ENCODE results near the gene APC.

The APC gene

DNA sequence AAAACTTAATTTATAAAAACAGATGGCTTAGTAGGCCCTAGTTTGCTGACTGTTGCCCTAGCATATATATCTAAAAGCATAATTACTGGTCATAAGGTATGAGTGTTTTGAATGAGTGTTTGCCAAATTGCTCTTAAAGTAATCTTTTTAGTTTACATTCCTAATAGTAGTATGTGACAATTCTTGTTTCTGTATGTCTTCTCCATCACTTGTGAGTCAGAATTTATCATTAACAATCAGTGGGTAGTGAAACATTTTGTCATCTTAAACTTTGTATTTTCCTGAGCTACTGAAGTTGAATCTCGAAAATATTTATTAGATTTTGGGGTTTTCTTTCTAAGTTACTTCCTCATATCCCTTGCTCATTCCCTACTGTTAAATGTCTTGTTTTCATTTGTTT is 49.6 kb downstream of the APC start:
- DNase-seq (ENCODE audit: low read depth) = no peak

DNA sequence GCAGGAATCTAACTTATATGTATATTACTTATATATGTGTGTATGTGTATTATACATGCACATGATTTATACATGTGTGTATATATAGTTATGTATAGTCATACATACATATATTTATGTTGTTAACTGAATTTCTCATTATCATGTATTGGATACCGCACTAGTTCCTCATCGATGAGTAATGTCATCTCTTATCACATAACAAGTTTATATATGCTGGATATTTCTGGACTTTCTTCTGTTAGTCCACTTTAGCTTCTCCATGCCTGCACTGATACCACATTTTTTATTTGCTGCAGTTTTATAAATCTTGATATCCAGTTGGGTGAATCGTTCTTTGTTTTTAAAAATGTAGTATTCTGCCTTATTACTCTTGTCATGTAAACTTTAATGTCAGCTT is 50.2 kb downstream of the APC start:
- DNase-seq (ENCODE audit: low read depth) = no peak

DNA sequence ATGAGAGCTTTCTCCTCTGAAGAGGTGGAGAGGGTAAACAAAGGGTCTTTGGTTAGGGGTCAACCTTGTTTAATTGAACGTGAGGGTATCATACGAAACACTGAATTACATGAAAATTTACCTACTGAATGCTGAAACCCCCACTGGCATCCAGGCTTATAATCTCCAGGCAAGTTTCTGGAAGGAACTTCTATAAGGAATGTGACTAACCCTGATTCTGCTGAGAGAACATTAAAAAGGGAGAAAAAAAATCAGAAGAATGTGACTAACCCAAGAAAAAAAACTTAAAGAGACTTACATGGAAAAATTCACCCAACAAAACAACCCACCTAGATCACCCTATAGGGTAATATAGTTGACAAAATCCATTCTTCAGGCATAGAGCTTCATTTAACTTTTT is 55.5 kb downstream of the APC start:
- DNase-seq (ENCODE audit: low read depth) = no peak

DNA sequence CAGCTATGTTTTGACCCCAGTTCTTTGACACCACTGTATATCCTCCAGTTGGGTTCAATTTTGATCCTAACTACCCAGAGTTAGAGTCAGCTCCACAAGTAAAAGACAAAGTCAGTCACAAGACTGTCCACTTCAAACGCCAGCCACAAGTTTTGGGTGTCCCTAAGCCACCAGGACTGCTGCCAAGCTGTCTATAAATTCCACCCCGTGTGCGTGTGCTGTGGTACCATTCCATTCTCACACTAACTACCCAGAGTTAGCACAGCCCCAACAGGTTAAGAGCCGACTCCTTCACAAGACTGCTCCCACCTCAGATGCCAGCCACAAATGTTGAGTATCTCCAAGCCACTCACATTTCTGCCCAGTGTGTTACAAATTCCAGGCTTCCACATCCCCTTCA is 56.7 kb downstream of the APC start:
- no peak for DNase-seq (ENCODE audit: low read depth)

DNA sequence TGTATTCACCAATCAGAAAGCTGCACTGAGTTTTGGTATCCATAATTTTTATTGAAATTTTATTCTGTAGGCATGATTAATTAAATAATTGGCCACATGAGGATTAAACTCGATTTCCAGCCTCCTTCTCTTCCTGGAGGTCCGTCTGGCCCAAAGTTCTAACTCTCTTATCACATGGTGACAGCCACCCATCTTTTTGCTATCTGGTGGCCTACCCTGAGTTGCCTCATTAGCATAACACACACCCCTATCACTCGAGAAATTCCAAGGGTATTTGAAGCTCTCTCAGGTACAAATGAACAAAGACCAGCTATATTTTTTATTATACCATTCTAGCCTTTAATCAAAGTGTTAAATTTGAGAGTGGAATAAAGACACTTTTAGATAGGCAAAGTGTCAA is 57.7 kb downstream of the APC start:
- no peak for DNase-seq (ENCODE audit: low read depth)

DNA sequence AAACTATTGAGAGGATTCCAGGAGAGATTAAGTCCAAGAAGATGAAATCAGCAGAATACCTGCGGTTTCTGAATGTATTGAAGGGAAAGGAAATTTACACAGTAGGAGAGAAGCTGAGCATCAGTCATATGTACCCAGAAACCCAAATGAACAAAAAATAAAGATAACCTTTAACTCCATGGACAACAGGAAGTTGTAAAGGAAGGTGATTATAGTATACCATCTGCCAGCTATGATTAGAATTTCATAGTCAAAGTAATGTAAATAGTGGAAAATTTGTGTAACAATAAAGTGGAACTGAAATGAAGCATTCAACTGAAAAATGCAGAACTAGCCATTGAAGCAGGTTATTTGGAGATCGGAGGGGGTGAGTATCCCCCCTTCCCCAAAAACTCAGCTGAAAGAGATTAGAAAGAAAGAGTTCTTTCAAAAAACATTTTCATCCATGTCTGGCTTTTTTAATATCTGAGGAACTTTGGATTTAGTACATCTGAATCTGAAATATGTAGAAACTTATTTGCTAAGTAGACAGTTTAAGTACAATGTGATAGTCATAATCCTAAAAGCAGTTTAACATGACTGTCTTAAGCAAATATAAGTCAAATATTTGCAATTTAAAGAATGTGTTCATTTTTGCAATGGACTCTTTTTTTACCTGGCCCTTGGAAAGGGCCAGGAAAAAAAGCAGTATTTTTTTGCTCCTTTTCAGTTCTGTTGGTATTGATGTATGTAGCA is 58.4 kb downstream of the APC start:
- no peak for DNase-seq (ENCODE audit: low read depth)

DNA sequence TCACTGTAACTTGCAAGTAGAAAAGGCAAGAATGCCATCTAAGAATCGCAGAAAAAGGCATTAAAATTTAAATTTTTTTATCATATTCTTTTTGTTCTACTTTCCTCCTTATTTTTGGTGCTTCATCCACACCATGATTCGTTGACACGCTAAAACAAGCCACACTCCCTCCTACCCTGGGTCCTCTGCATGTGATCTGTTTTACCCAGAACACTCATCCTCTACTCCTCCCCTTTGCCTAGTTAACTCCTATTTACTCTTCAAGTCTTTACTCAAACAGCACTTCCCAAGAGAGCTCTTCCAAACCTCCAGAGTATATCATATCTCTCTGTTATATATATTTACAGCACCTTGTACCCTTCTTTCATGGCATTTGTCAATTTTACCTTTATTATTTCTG is 62.0 kb downstream of the APC start:
- DNase-seq (ENCODE audit: low read depth) = no peak

DNA sequence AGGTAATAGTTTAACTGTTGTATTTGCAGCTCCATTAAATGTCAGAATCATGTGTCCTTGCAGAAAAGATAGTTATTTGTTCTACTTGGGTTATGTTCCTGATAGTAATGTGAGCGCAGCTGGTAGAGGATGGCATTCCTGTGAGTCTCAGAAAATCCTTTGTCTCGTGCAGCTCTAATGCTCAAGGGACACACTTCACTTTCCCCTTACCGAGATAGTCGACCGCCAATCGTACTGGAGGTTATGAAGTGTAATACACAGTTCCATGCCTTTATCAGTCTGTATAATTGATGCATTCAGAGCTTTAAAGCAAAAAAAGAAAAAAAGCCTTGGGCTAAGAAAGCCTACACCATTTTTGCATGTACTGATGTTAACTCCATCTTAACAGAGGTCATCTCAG is 63.2 kb downstream of the APC start:
- DNase-seq (ENCODE audit: low read depth) = no peak

DNA sequence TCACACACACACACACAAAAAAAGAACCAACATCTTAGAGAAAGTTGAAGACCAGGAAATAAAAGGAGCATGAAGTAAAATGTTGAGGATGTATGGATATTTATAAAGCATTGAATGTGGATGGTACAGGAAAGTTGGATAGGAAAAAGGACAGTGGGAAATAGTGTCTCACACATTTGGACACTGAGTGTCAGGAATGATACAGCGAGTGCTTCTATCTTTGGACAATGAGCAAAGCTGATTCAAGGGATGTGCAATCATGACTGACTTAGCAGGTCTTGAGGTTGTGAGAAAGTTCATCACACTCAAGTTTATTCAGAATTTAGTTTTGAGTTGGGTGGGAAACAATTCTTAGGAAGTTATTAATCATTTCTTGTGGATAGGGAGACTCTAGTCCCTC is 73.3 kb downstream of the APC start:
- no peak for DNase-seq (ENCODE audit: low read depth)

DNA sequence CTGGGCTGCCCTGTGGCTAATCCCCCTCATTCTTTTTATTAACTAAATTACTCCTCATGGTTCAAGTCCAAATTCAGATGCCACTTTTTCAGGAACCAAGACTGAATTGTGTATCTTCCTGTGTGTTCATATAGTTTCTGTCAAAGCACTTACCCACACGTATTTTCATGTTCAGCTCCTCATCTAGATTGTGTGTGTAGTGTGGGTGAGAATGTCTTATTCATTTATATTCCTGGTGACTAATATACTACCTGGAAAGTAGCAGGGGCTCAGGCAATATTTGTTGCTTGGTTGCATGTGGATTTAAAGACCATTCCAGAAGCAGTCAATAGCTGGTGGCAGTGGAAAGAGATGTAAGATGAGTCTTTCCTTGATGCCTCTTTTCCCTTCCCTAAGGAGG is 74.9 kb downstream of the APC start:
- no peak for DNase-seq (ENCODE audit: low read depth)

DNA sequence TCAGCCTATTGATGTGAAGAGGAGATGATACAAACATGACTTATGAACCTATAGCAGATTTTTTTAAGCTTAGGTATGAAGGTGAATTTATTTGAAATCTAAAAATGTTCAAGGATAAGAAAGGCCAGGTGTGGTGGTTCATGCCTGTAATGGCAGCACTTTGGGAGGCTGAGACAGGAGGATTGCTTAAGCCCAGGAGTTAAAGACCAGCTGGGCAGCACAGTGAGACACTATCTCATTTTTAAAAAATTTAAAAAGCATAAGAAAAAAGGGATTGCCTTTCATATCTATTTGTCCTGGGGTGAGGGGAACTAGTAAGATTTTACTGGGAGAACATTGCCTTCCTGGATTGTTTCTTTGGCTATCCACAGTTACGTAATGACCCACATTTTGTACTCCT is 82.6 kb downstream of the APC start:
- DNase-seq (ENCODE audit: low read depth) = no peak

DNA sequence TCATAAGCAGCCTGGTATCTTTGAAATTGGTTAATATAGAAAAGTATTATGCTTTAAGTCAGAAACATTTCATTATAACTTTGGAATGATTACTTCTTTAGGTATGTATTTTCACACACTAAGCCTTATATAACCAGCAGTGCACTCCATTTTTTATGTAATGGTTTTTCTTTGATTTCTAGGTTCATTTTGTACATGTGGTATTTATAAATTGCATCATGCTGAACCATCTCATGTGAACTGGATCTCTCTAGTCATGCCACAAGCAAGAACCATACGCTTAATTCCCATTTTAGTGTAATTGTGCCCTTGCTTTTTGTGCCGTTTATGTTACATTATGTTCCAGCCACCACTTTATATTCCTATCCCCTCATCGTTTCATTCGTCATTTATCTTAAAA is 84.8 kb downstream of the APC start:
- DNase-seq (ENCODE audit: low read depth) = no peak

DNA sequence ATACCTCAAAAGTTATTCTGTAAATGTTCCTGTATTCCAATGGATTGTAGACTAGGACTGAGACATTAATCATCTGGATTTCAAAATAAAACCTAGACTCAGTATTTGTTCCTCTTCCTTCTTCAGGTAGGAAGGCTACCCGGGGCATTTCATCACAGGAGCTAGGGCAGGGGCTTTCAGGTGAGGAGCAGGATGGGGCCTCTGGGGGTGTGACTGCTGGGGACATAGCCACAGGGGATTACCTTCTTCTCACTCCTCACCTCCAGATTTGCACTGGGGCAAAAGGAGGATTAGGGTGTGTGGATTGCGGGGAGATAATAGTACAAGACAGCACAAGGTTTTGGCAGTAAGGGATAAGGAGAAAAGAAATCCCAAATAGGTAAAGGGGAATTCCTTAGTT is 85.5 kb downstream of the APC start:
- DNase-seq (ENCODE audit: low read depth) = no peak

DNA sequence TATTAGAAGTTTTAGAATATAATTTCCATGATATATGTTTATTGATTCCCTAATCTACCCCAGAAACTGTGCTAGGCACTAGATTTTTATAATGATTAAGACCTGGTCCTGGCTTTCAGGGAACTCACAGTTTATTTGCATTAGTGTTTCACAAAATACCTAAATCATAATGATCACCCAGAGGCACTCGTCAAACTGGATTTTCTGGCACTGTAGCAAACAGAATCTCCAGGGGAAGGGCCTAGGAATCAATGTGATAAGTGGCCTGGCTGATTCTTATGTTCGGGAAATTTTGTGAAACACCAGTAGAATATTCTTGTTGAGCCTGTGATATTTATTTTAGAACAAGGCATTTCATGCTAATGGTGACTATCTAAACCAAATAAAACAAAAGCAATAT is 86.0 kb downstream of the APC start:
- no peak for DNase-seq (ENCODE audit: low read depth)

DNA sequence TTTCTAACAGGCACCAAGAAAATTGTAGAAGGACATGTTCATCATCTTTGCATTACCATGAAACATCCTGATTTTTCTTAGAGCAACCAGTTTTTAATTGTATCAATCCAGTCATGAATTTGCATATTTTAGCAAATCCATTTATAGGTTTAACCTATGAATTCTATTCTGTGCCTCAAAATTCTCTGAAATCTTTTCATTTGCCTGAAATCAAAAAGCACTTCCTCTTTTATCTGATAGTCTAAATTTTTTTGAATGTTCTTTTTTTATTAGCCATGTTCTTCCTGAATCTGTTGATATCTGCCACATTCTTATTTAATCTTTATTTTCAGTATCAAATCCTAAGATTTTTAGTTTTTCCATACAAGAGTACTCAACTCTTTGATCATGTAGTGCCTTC is 86.5 kb downstream of the APC start:
- DNase-seq (ENCODE audit: low read depth) = no peak

DNA sequence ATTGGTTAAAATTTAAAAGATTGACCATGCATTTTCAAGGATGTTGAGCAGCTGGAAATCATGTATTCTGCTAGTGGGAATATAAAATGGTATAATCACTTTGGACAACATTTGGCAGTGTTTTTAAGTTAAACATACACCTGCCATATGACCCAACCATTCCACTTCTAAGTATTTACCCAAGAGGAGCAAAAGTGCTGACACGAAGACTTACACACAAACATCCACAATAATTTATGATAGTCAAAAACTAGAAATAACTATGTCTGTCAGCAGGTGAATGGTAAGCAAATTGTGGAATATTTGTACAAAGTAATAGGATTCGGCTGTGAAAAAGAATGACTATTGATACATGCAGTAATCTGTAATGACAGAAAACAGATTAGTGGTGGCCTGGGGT is 92.7 kb downstream of the APC start:
- DNase-seq (ENCODE audit: low read depth) = no peak

DNA sequence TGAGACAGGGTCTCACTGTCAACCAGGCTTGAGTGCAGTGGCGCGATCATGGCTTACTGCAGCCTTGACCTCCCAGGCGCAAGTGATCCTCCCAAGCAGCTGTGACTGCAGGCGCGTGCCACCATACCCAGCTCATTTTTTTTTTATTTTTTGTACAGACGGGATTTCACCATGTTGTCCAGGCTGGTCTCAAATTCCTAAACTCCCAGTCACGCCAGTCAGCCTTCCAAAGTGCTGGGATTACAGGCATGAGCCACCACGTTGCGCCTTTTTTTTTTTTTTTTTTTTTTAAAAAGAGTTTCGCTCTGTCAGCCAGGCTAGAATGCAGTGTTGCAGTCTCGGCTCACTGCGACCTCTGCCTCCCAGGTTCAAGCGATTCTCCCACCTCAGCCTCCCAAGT is 96.3 kb downstream of the APC start:
- no peak for DNase-seq (ENCODE audit: low read depth)

DNA sequence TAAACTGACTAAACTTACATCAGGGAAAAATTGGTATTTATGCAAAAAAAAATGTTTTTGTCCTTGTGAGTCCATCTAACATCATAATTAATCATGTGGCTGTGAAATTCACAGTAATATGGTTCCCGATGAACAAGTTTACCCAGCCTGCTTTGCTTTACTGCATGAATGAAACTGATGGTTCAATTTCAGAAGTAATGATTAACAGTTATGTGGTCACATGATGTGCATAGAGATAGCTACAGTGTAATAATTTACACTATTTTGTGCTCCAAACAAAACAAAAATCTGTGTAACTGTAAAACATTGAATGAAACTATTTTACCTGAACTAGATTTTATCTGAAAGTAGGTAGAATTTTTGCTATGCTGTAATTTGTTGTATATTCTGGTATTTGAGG is 106.8 kb downstream of the APC start:
- DNase-seq (ENCODE audit: low read depth) = no peak

DNA sequence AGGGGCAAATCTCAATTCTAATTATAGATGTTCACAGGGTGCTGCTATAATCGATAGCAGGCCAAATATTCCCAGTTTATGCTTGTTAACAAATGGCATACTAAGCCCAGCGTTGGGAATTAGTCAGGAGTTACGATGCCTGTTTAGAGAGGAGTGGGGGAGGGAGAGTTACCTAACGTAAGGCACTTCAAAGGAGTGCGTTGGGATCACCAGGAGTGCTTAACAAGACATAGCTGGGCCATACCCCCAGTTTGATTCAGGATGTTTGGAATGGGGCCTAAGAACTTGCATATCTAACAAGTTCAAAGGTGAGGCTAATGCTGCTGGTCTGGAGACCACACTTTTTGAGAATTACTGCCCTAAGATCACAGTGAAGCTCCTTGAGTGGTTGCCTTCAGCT is 108.9 kb downstream of the APC start:
- DNase-seq (ENCODE audit: low read depth) = no peak

DNA sequence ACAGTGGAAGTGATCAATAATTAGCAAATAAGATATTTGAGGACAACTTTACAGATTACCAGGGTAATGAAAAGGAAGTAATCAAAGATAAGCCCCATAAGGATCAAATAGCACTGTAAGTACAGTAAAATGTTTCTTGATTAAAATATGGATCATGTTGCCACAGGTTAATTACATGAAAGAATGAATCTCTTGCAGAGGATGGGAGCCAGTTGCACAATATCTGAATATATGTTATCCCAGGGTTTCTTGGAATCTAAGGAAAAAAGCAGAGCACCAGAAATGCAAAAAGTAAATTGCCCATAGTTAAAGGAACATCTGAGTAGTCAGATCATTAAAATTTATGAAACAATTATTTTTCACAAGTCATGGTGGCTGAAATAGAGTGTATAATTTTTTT is 109.6 kb downstream of the APC start:
- no peak for DNase-seq (ENCODE audit: low read depth)

DNA sequence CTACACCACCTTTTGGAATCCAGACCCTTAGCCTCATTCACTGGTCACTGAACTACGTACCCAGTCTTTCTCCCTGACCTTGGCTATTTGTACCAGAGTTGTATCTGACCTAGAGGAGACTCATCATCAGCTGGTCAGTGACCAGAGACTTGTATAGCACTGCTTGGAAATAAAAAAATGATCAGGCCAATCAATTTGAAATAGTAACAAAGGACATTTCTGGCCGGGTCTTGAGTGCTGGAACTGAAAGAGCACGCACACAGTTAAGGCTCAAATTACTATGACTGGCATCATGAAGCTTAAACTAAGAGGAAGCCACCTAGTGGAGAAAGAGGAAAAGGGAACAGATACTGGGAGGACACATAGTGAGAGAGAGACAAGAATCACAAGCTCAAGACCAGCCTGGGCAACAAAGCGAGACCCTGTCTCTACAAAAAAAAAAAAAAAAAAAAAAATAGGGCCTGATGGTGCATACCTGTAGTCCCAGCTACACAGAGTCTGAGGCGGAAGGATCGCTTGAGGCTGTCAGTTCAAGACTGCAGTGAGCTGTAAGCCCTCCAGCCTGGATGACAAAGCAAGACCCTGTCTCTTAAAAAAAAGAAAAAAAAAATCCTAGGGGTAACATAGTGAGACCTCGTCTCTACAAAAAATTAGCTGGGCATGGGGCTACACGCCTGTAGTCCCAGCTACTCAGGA is 110.6 kb downstream of the APC start:
- DNase-seq (ENCODE audit: low read depth) = no peak

DNA sequence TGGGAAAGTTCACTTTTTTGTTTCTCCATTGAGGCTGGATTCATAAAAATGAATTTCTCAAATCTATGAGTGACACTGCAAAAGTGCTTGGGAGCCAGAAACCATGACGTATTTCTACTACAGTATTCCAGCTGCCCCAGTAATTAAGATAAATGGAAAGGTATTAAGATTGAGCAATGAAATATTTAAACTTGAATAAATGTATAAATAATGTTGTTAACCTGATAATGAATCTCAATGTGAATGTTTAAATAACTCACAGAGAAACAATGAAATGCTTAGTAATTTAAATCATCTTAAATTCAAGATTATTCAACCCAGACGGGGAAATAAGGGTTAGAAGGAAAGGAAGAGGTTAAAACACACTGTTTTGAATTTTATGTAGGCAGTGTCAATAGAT is 112.2 kb downstream of the APC start:
- no peak for DNase-seq (ENCODE audit: low read depth)

DNA sequence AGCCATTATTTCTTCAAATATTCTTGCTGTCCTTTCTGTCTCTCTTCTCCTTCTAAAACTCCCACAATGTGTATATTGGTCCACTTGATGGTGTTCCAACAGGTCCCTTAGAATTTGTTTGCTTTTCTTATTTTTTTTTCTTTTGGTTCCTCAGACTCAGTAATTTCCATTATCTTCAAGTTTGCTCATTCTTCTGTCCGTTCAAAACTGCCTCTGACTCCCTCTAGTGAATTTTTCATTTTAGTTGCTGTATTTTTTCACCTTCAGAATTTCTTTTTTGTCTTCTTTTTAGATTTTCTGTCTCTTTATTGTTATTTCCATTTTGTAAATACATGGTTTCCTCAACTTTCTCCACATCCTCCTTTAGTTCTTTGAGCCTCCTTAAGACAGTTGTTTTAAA is 117.0 kb downstream of the APC start:
- no peak for DNase-seq (ENCODE audit: low read depth)

DNA sequence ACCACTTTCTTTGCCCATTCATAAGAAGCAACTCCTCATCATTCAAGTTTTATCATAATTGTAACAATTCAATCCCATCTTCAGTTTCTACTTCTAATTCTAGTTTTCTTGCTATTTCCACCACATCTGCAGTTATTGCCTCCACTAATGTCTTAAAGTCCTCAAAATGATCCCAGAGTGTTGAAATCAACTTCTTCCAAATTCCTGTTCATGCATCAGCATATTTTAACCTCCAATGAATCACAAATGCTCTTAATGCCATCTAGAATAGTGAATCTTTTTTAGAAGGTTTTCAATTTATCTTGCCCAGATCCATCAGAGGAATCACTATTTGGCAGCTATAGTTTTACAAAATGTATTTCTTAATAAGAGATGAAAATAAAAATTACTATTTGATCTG is 120.2 kb downstream of the APC start:
- DNase-seq (ENCODE audit: low read depth) = no peak
